Measurements from ENCODE around the gene PIAS3. TPM values are rescaled to one million over a fixed set of nuclear protein-coding genes. Genes with fewer than 3 reads are reported as not detected.

The PIAS3 gene
- total RNA-seq, 1 experiment from 2014 or later: 16.8 TPM

DNA sequence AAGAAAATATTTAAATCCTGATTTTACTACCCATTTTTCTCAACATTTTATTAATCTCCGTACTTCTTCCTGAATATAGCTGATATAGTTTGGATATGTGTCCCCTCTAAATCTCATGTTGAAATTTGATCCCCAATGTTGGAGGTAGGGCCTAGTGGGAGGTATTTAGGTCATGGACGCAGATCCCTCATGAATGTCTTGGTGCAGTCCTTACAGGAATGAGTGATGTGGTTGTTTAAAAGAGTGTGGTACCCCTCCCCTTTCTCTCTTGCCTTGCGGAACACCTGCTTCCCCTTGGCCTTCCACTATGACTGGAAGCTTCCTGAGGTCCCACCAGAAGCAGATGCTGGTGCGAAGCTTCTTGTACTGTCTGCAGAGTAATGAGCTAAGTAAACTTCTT, 52.5 kb downstream of the PIAS3 start:
- Histone ChIP-seq H3K9ac (ENCODE audit: low read length) (no peak overlapping the region), H2AFZ (ENCODE audit: low read length) (no peak overlapping the region), H3K4me2 (ENCODE audit: low read depth, low read length, poor library complexity, severe bottlenecking) (no peak overlapping the region), H4K20me1 (ENCODE audit: insufficient read depth, low read depth, low read length) (no peaks in the 10 kb centered on the region), H3K27me3 (ENCODE audit: low read length) (no peaks in the 10 kb centered on the region), H3K9me2 (replicated peaks; ENCODE audit: insufficient read depth, low read length) (no peaks in the 10 kb centered on the region), H3K4me1 (ENCODE audit: low read length) (peaks cover 35% of the 10 kb centered on the region), H3K27ac (ENCODE audit: low read length) (no peak overlapping the region), H3K79me2 (ENCODE audit: low read length) (peaks cover 77% of the 10 kb centered on the region), H3K4me3 (ENCODE audit: low read length) (no peak overlapping the region), H3K36me3 (ENCODE audit: insufficient read depth, low read length) (no peaks in the 10 kb centered on the region), H3K9me3 (ENCODE audit: low read length) (no peaks in the 10 kb centered on the region)
- peak; percentile 19 for DNase-seq

DNA sequence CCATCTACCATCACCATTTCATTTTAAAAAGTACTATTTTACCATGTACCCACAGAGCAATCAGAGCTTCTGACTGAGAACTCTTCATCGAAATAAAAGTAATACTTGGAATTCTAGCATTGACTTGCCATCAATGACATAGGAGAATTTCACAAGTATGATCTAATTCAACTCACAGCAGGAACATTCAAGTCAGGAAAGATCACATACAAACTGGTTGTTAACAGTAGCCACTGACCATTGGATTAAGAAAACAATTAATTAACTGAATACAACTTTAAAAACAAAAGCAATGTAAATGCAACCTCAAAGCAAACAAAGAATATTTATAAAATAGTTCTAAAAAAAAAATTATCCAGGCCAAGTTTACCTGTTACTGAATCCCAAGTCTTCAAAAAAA, 53.8 kb downstream of the PIAS3 start:
- Histone ChIP-seq H3K4me2 (ENCODE audit: low read depth, low read length, poor library complexity, severe bottlenecking) (no peak overlapping the region), H3K9me2 (replicated peaks; ENCODE audit: insufficient read depth, low read length) (no peaks in the 10 kb centered on the region), H3K9ac (ENCODE audit: low read length) (no peak overlapping the region), H3K4me3 (ENCODE audit: low read length) (no peak overlapping the region), H3K27me3 (ENCODE audit: low read length) (no peaks in the 10 kb centered on the region), H2AFZ (ENCODE audit: low read length) (no peak overlapping the region), H3K4me1 (ENCODE audit: low read length) (peaks cover 35% of the 10 kb centered on the region), H3K9me3 (ENCODE audit: low read length) (no peaks in the 10 kb centered on the region), H3K36me3 (ENCODE audit: insufficient read depth, low read length) (no peaks in the 10 kb centered on the region), H3K27ac (ENCODE audit: low read length) (0 out of 2 replicates have a peak overlapping the region, but pooled peaks have one; percentile 4), H3K79me2 (ENCODE audit: low read length) (peaks cover 91% of the 10 kb centered on the region), H4K20me1 (ENCODE audit: insufficient read depth, low read depth, low read length) (no peaks in the 10 kb centered on the region)
- DNase-seq: peak; percentile 22

DNA sequence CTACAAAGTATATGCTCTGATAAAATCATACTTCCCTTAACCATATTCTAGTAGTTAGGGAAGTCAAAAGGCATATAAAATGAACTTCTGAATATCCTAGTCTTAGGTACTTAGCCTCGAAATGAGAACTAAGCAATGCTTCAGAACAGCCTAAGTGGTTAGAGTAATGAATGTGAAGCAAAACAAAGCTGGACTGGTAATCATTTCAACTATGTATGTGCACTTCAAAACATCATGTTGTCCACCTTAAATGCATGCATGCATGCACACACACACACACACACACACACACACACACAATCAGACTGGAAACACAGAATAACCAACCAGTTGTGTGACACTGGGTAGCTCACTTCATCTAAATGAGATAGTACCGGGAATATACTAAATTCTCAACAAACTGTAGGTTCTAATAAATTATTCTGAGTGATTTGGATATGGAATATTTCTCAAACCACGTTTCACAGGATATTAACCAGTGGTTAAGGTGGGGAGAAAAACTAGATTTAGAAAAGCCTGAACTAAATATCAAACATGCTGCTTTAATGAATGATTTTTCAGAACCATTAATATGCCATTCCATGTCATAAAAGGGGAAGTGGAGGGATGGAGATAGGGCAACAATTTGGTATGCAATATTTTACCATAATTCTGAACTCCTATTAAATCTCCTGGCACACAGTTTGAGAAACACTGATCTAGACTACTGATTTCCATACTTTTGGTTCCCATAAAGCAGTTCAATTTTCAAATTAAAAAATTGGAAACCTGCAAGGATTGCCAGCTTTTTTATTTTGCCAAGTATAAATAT, 54.4 kb downstream of the PIAS3 start:
- H3K36me3 ChIP-seq (ENCODE audit: insufficient read depth, low read length): no peaks in the 10 kb centered on the region
- H3K4me2 ChIP-seq (ENCODE audit: low read depth, low read length, poor library complexity, severe bottlenecking): no peak overlapping the region
- H4K20me1 ChIP-seq (ENCODE audit: insufficient read depth, low read depth, low read length): no peaks in the 10 kb centered on the region
- H3K9me2 ChIP-seq (replicated peaks; ENCODE audit: insufficient read depth, low read length): no peaks in the 10 kb centered on the region
- H3K79me2 ChIP-seq (ENCODE audit: low read length): peaks cover 97% of the 10 kb centered on the region
- H3K9me3 ChIP-seq (ENCODE audit: low read length): no peaks in the 10 kb centered on the region
- no peak overlapping the region for H2AFZ ChIP-seq (ENCODE audit: low read length)
- 0 out of 2 replicates have a peak overlapping the region, but pooled peaks have one; percentile 4 for H3K27ac ChIP-seq (ENCODE audit: low read length)
- peak; percentile 40 for DNase-seq
- no peaks in the 10 kb centered on the region for H3K27me3 ChIP-seq (ENCODE audit: low read length)
- no peak overlapping the region for H3K9ac ChIP-seq (ENCODE audit: low read length)
- H3K4me1 ChIP-seq (ENCODE audit: low read length): peaks cover 35% of the 10 kb centered on the region
- H3K4me3 ChIP-seq (ENCODE audit: low read length): no peak overlapping the region

DNA sequence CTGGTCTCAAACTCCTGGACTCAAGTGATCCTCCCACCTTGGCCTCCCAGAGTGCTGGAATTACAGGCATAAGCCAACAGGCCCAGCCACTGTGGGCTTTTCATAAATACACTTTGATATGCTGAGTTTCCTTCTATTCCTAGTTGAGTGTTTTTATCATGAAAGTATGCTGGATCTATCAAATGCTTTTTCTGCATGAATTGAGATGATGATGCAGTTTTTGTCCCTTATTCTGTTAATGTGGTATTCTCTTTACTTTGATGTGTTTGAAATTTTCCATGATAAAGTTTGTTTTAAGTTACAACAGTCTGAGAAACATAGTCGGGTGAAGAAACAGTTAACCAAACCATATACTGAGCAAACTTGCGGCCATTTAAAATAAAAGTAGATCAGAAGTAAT, 59.1 kb downstream of the PIAS3 start:
- H3K27ac ChIP-seq (ENCODE audit: low read length): no peak overlapping the region
- no peak overlapping the region for H2AFZ ChIP-seq (ENCODE audit: low read length)
- H3K9ac ChIP-seq (ENCODE audit: low read length): no peak overlapping the region
- H3K4me3 ChIP-seq (ENCODE audit: low read length): no peak overlapping the region
- 0 out of 2 replicates have a peak, but pooled peaks cover 11% of the 10 kb centered on the region for H3K36me3 ChIP-seq (ENCODE audit: insufficient read depth, low read length)
- DNase-seq: no peak
- peaks cover 98% of the 10 kb centered on the region for H3K79me2 ChIP-seq (ENCODE audit: low read length)
- no peaks in the 10 kb centered on the region for H3K9me2 ChIP-seq (replicated peaks; ENCODE audit: insufficient read depth, low read length)
- no peak overlapping the region for H3K4me2 ChIP-seq (ENCODE audit: low read depth, low read length, poor library complexity, severe bottlenecking)
- H3K27me3 ChIP-seq (ENCODE audit: low read length): no peaks in the 10 kb centered on the region
- H4K20me1 ChIP-seq (ENCODE audit: insufficient read depth, low read depth, low read length): no peaks in the 10 kb centered on the region
- H3K4me1 ChIP-seq (ENCODE audit: low read length): peaks cover 19% of the 10 kb centered on the region
- peaks cover 17% of the 10 kb centered on the region for H3K9me3 ChIP-seq (ENCODE audit: low read length)

Small RNA genes lying within 50 kb of the gene (small RNA-seq; reads per million reads assigned to genes)
- not detected for gene MIR6736

Other genes starting within 250 kb of the PIAS3 start
- not detected in 2 replicates for gene PDZK1, start 151.7 kb downstream of the PIAS3 start, total RNA-seq (2014; rRNA removed; shearing (Covaris generic); ENCODE audit: low replicate concordance)
- gene CD160, start 139.6 kb downstream of the PIAS3 start, total RNA-seq (2014; rRNA removed; shearing (Covaris generic); ENCODE audit: low replicate concordance): not detected in 2 replicates
- 14.2 and 21.8 TPM in 2 replicates for gene RNF115, start 35.0 kb downstream of the PIAS3 start, total RNA-seq (2014; rRNA removed; shearing (Covaris generic); ENCODE audit: low replicate concordance)
- gene POLR3C, start 34.9 kb downstream of the PIAS3 start, total RNA-seq (2014; rRNA removed; shearing (Covaris generic); ENCODE audit: low replicate concordance): 33.4 and 57.7 TPM in 2 replicates
- 2.9 and 8.3 TPM in 2 replicates for gene NUDT17, start 13.5 kb downstream of the PIAS3 start, total RNA-seq (2014; rRNA removed; shearing (Covaris generic); ENCODE audit: low replicate concordance)
- 0.11 TPM in 1 of 2 replicates, not detected in the other for gene ANKRD35, start 26.8 kb upstream of the PIAS3 start, total RNA-seq (2014; rRNA removed; shearing (Covaris generic); ENCODE audit: low replicate concordance)
- gene ITGA10, start 51.0 kb upstream of the PIAS3 start, total RNA-seq (2014; rRNA removed; shearing (Covaris generic); ENCODE audit: low replicate concordance): 1.4 and 1.5 TPM in 2 replicates
- gene PEX11B, start 59.6 kb upstream of the PIAS3 start, total RNA-seq (2014; rRNA removed; shearing (Covaris generic); ENCODE audit: low replicate concordance): 35.7 and 51.7 TPM in 2 replicates
- gene RBM8A, start 68.4 kb upstream of the PIAS3 start, total RNA-seq (2014; rRNA removed; shearing (Covaris generic); ENCODE audit: low replicate concordance): 130 and 214 TPM in 2 replicates
- gene LIX1L, start 98.9 kb upstream of the PIAS3 start, total RNA-seq (2014; rRNA removed; shearing (Covaris generic); ENCODE audit: low replicate concordance): 35.8 and 49.4 TPM in 2 replicates
- 9.0 and 21.5 TPM in 2 replicates for gene ANKRD34A, start 105.5 kb upstream of the PIAS3 start, total RNA-seq (2014; rRNA removed; shearing (Covaris generic); ENCODE audit: low replicate concordance)
- 34.7 and 42.3 TPM in 2 replicates for gene POLR3GL, start 105.6 kb upstream of the PIAS3 start, total RNA-seq (2014; rRNA removed; shearing (Covaris generic); ENCODE audit: low replicate concordance)
- 130 and 269 TPM in 2 replicates for gene TXNIP, start 137.5 kb upstream of the PIAS3 start, total RNA-seq (2014; rRNA removed; shearing (Covaris generic); ENCODE audit: low replicate concordance)
- not detected in 2 replicates for gene HJV, start 162.7 kb upstream of the PIAS3 start, total RNA-seq (2014; rRNA removed; shearing (Covaris generic); ENCODE audit: low replicate concordance)